Upper lobe of left lung (tissue), 6 donors: ENCODE results near the gene CMYA5. TPM values are rescaled to one million over a fixed set of nuclear protein-coding genes. Genes with fewer than 3 reads are reported as not detected.

Source experiments
- small RNA-seq, 4 donors: library from RNA; depleted of rRNA; stranded (forward); fragments of <200 nt; gene quantifications; one replicate each; pipeline ENCODE3, GENCODE V24; 2016
- total RNA-seq, 6 donors: library from RNA; depleted of rRNA in 4 of 6; stranded (reverse); fragments of >200 nt in 4 of 6; gene quantifications; one replicate each; pipeline versions ENCODE4 v1.1.0 to v1.2.1, GENCODE V29; 2016 to 2021
- donor health status: DM: no; HTN: no; CAD: no; lungs with moderate emphysema.
- donor health status: DM: no; HTN: yes; CAD: no; lungs with severe emphysema.

Gene CMYA5
- total RNA-seq, 6 donors from 2014 or later, result 0.77 to 12.6 (median 3.6) TPM

Small RNAs within 50 kb of the gene (small RNA-seq; reads per million reads assigned to genes)
- 0 reads per million in 4 donors for gene AC008496.1

Other genes with a start within 250 kb of the CMYA5 start
- 10 to 100 TPM in 3 of 6 donors, 1 to 10 TPM in 3; 5.2 to 22.0 (median 9.7) TPM for gene HOMER1, start 175.7 kb upstream of the CMYA5 start, total RNA-seq
- 10 to 100 TPM; 55.6 to 77.2 (median 61.9) TPM for gene TENT2, start 77.4 kb upstream of the CMYA5 start, total RNA-seq